OCI-M1 (cell line): ENCODE measurements around the gene FMO4.
"Not testable (repeated sequence)": the region's sequence is repeated elsewhere in the genome, so short reads cannot be mapped to it uniquely, and the experiment has no call there.

Experiments used
- DNase-seq: peaks from one replicate; lab custom pipeline; 2025; lab: John Stamatoyannopoulos, UW

FMO4 gene

GRCh38 chr1:171390740-171391139 lies 76.8 kb downstream of the FMO4 start:
- not testable (repeated sequence) for DNase-seq
